GM10847 (cell line): ENCODE data around the gene MGAT4B.

Experiments
- POLR2A ChIP-seq: IDR thresholded peaks from 2 replicates; pipeline ENCODE4 v1.6.1; 2011; ENCODE audit not compliant: insufficient read length; ENCODE audit errors: extremely low read depth

The MGAT4B gene

GRCh38 chr5:179793468-179794139 is 13.1 kb downstream of the MGAT4B start, which contains the start of gene LTC4S:
Gene LTC4S, plus strand, starts transcription at chr5:179793986. Its CDS starts 95 bp downstream, at chr5:179794081.
- TF ChIP-seq POLR2A, result no peak

GRCh38 chr5:179792612-179793467 is 13.8 kb downstream of the MGAT4B start:
- TF ChIP-seq POLR2A, result no peak

GRCh38 chr5:179791881-179792611 is 14.6 kb downstream of the MGAT4B start:
- TF ChIP-seq POLR2A, result no peak

DNA sequence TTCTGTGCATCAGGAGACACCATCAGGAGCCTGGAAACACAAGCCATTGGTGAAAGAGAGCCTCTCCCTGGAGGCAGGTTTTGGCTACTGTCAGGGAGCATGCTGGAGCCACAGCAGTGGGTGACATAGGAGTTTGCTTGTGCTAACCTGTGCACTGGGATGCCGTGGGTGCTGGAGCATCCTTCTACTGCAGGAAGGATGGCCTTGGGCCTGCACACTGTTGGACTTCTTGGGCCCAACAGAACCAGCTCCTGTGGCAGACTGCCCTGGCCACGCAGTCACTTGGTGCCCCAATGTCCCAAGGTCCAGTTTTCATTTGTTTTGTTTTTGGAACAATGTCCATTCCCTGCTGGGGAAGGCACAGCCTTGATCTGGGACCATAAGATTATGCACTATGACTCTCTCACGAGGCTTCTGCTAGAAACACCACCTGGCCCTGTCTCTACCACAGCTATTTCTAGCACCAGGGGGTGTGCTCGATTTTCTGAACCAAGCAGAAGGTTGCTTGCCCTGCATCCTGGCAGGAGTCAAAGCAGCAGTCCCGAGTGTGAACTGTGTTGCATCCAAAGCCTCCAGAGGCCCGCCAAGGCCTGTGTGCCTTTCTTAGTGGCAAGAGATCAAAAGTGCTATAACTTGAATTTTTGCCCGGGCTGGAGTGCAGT is 18.3 kb downstream of the MGAT4B start:
- no peak for TF ChIP-seq POLR2A

- no peak for TF ChIP-seq POLR2A
These were observed 19.8 kb downstream of the MGAT4B start for GRCh38 chr5:179786861-179787260.

DNA sequence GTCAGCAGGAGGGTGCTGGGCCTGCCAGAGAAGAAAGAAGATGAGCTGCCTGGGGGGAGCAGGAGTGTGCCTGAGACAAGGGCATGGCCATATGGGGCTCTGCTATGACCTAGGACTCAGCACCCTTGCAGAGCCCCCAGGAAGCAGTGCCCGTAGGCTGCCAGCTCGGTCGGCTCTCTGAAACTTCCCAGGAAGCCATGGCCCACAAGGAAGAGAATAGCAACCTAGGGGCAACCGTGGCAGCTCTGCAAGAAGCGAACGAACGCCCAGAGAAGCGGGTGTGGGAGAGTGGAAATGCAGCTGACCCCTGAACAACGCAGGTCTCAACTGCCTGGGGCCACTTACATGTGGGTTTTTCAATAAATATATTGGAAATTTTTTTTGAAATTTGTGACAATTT is 23.5 kb downstream of the MGAT4B start:
- no peak for TF ChIP-seq POLR2A

DNA sequence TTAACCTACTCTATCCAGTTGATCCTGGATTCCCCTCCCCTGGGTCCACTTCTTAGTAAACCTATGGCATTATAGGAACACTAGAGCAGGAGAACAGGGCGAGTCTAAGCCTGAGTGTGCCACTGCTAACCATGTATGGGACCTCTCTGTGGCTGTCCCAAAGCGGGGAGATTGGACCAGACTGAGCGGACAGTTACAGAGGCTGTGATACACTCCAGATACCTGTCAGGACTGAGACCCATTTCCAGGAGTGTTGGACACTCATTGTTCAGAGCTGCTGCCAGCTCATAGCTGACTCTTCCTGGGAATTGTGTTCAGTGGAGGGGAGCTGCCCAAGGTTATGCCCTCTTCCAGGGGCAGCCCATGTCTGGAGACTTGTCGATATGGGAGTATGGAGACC is 24.8 kb downstream of the MGAT4B start:
- TF ChIP-seq POLR2A, result no peak

GRCh38 chr5:179780362-179780761 is 26.3 kb downstream of the MGAT4B start:
- no peak for TF ChIP-seq POLR2A

DNA sequence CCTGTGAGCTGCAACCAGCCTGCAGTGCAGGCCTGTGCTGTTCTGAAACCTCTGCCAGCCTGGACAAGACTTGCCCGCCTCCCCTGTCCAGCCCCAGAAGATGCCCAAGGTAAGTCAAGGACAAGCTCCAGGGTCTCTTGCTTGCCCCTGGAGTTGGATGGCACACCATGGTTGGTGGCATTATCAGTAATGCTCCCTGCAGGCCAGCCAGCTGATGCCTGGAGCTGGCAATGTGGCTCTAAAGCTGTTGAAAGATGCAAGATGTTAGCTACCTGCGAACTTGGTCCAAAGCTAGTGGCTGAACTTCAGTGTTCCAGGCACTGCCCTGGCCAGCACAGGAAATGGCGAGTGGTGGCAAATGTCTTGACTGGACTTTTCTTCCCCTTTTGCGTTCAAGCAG is 26.8 kb downstream of the MGAT4B start:
- no peak for TF ChIP-seq POLR2A

DNA sequence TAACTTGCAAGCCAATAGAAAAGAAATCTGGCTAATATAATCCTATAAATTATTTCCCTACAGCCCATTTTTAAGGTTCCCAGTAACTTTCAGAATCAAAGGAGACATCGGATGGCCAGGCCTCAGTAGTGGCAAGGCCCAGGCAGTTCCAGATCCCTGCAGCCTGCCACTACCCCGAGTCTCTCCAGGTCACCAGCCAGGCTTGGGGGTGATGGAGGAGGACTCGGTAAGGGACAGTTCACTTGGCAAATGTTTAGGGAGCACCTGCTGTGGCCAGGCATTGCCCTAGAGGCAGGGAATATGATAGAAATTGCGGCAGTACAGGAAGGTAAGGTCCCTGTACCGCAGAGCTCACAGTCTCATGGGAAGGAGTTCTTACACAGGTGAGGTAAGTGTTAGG is 28.1 kb downstream of the MGAT4B start:
- no peak for TF ChIP-seq POLR2A

- no peak for TF ChIP-seq POLR2A
These were observed 28.8 kb downstream of the MGAT4B start for GRCh38 chr5:179777909-179778308.

- no peak for TF ChIP-seq POLR2A
These were observed 29.2 kb downstream of the MGAT4B start for GRCh38 chr5:179777456-179777855.

- no peak for TF ChIP-seq POLR2A
These were observed 30.2 kb downstream of the MGAT4B start for GRCh38 chr5:179776411-179776938.

GRCh38 chr5:179774442-179774841 is 32.2 kb downstream of the MGAT4B start:
- no peak for TF ChIP-seq POLR2A

DNA sequence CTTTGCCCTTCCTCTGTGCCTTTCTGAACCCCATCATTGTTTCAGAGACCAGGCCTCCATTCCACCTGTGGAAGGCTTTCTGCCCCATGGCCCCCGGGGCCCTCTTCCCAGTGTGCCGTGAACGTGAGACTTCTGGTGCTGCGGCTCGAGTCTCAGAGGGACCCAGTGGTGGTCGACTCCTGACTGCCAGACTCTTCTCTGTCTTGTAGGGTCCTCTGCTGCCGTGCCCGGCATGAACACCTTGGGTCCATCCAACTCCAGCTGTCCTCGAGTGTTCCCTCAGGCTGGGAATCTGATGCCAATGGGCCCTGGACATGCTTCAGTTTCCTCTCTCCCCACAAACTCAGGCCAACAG is 33.0 kb downstream of the MGAT4B start:
- no peak for TF ChIP-seq POLR2A
